RCC 7860 (cell line): Measurements from ENCODE around the gene CCDC188.

Source experiments
- DNase-seq: peaks from one replicate; pipeline ENCODE4 v3.0.0-alpha.2; 2015; ENCODE audit warnings: low spot score
- FAIRE-seq: peaks from 2 replicates; lab custom pipeline; 2012; peaks lifted over from hg19 to GRCh38; lab: Jason Lieb, UNC

CCDC188 gene

GRCh38 chr22:20123366-20124082 is 27.3 kb downstream of the CCDC188 start:
- DNase-seq = no peak
- FAIRE-seq = no peak

DNA sequence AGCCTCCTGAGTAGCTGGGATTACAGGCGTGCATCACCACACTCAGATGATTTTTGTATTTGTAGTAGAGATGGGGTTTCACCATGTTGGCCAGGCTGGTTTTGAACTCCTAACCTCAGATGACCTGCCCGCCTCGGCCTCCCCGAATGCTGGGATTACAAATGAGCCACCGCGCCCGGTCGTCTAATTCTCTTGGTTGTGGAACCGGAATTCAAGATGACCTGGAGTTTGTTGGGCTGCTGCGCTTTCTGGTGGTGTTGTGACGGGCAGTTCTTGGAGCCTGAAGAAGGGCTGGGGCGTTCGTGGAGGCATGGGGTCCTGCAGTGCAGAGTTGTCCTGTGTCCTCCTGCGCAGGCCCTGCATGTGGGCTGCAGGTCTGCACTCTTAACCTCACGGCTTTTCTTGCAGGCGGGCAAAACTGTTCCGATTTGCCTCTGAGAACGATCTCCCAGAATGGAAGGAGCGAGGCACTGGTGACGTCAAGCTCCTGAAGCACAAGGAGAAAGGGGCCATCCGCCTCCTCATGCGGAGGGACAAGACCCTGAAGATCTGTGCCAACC is 28.9 kb downstream of the CCDC188 start:
- no peak for DNase-seq
- FAIRE-seq = no peak

DNA sequence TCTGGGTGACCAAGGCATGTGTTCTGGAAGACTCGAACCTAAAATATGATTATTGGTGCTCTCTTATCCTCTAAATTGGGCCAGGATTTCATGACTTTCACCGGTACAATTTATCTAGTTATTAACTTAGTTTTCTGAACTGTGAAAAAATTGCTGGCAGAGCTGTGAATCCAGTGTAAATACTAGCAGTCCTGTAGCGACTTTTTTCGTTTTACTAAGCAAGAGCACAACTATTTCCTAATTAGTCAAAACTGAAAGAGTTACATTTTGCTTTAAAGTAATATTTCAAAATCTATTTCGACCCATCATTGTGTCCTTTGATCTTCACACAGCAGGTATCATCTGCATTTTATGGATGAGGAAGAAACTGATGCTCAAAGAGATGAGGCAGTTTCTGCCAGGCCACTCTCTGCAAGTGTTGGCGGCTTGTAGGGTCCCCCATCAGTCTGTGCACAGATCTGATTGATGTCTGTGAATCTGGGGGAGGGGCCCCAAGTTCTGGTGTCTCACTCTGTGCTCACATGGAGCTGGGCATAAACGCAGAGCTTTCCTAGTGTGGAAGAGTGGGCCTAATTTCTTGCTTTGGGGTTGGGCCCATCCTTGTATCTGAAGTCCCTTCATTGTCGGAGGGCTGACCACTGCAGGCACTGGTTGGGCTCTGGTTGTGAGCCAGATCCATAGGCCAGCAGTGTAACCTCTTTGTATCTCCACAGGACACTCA is 32.4 kb downstream of the CCDC188 start:
- no peak for FAIRE-seq
- no peak for DNase-seq

- no peak for FAIRE-seq
- DNase-seq = no peak
Observed at GRCh38 chr22:20117633-20118299, 33.1 kb downstream of the CCDC188 start.

DNA sequence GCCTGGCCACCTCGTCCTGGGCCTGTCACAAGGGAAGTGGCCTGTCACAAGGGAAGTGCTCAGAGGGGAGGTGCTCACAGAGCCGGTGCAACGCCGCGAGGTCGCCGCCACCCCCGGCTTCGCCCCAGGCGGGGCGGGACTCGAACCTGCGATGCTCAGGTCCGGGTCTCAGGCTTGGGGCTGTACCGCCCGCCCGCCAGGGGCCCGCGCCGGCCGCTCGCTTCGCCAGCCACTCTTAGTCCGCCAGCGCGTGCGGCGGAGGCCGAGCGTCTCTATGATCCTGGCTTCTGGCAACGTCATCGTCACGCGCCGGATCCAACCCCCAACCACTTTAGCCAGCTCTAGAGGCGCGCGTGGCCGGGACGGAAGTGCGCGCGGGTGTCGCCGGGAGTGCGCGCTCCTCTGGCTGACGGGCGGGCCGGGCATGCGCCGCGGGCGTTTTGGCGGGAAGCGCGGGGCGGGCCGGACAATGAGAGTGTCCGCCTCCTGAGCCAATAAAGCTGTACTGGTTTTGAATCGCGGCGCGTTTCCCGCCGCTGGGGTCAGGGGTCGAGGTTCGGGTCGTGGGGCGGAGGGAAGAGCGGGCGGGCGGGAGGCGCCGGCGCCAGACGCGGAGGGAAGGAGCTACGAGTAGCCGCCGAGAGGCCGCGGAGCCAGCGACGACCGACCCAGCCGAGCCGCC is 33.8 kb downstream of the CCDC188 start, which contains the start of gene TRMT2A:
TRMT2A (minus strand) TSS at position 276 of the 682 bp plus-strand sequence. CDS start 320 bp downstream, outside the sequence.
- FAIRE-seq (no peak), DNase-seq (peak; percentile 91)

GRCh38 chr22:20116376-20116950 is 34.4 kb downstream of the CCDC188 start:
- DNase-seq = no peak
- FAIRE-seq = no peak

DNA sequence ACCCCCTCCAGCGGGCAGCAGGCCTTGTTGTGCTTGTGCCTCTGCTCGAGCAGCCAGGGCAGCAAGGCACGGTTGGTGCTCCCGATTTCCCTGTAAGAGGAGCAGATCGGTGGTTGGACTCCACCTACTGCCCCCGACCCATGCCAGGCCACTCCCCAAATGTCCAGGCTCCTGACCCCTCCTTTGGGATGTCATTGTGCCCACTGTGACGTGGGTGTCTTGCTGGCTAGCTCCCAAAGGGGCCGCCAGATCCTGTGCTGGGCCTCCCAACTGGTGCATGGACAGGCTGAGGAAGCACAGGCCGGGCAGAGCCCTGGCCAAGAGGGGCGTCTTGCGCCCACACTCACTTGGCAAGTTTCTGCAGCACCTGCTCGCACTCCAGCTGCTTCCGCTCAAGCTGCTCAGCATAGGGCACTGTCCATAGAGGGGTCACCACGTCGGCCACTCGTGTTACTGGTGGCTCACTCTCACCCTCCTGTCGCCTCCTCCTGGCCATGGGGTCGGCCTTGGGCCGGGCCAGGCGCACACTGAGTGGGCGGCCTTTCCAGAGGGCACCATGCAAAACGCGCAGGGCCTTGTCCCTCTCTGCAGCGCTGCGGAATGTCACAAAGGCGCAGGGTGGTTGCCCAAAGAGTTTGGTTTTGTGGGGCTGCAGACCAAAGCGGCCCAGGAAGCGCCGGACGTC is 35.0 kb downstream of the CCDC188 start, which contains the start of gene RANBP1:
RANBP1 (plus strand) TSS at position 414 of the 685 bp plus-strand sequence; CDS start at position 495, 81 bp downstream.
- DNase-seq (no peak), FAIRE-seq (no peak)

DNA sequence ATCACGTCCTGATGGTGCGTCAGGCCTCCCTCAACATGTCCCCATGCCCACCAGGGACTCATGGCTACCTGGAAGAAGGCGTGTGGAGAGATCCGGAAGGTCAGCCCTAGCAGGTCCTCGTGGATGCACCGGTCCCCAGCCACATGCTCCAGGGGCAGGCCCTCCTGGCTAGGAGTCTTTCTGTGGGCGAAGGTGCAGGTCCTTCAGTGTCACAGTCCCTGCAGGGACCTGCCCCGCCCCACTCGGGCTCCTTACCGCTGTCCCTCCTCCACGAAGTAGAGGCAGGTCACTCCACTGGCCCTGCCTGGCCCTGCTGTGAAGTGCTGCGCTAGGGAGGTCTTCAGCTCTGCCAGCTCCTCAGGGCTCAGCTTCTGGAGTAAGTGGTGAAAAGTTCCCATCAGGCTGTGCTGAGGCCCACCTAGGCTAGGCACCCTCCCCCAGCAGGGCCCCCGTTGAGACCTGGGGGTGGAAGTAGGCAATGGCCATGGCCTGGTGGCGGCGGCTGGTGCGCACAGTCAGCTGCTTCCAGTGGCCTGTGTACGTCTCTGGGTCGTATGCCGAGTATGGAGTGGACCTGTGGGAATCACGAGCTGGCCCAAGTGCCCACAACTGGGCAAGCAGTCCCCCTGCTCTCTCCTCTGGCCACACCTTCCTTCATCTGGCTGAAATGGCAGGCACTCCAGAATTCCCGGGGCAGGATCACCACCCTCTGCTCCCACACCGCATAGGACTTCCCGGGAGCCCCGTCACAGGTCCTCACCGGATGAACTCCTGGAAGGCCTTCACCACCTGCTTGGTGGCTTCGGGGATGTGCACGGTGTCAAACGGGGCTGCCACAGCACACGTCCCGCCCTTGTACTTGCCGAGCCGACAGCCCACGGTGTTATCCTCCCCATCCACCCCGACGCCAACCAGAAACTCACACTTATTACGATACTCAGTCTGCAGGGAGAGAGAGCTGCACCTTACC is 36.1 kb downstream of the CCDC188 start:
- DNase-seq = no peak
- no peak for FAIRE-seq

- no peak for FAIRE-seq
- DNase-seq = no peak
Observed at GRCh38 chr22:20113551-20114310, 37.1 kb downstream of the CCDC188 start.

DNA sequence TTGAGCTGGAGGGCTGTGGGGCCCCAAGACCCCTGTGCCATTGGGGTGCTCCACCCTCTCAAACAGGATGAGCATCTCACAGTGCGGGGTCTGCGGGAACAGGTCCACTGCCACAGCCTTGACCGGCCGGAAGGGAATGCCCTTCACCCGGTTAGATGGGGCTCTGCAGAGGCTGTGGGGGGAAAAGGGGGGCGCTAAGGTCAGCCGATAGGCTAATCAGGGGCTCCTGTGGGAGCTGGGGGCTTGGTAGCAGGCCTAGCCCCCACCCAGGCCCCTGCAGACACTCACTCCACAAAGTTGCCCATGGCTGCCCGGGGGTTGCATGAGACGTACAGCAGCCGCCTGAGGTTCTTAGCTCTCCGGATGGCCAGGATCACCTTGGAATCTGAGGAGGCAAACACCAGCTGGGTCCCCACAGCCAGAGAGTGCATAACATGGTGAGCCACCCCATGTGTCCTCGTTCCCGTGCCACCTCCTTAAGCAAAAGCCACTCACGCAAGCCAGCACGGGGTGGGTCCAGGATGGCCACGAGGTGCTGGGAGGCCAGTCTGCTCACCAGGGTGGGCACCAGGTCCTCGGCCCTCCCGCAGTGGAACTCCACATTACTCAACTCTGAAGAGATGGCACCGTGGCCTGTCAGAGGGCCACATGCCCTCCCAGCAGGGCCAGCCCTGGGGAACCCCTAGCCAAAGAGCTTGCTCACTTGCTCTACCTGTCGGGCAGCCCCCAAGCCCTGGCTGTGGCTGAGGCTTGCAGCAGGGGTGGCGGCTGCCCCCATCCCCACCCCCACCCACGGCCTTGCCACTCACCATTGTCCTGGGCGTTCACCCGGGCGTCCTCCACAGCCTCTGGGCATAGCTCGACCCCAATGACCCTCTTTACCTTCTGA is 38.0 kb downstream of the CCDC188 start:
- FAIRE-seq = no peak

DNA sequence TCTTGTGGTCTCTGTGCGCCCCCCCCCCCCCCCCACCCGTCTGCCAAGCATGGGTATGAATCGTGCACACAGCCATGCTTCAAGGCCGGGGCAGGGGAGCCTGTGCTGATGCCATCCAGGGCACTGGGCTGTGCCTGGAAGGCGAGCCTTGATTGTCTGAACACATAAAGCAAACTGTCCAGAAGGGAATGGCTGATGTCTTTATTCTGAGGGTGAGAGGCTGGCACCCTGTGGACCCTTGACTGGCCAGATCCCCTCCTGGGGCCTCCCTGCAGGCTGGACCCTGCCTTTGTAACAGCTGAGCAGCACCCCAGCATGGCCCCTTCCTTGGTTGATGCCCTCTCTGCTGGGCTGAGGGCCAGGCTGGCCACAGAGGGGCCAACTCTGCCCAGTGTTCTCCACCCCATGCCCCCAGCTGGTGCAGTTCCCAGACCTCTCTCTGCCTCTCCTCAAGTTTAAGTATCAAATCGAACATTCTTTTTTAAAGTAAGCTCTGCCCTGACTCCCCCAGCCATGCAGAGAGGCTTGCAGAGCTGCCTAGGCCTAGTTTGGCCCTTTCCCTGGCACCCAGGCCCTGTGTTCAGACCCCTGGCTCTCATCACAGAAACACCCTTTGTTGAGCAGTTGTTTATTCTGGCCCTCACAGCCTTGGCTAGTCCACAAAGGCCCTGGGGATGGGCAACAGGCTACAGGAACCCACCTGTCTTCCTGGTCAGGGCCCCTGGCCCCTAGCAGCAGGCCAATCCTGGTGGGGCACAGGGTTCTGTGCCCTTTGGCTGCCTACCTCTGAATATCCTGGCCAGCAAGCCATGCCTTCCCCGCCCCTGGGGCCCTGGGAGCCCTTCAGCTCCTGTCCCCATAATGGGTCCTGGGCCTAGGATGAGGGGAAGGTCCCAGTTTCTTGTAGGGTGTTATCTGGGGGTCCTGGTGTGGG is 38.9 kb downstream of the CCDC188 start:
- DNase-seq = no peak
- no peak for FAIRE-seq

More for the DNA sequence above, 38.0 kb downstream of the CCDC188 start:
- DNase-seq = no peak

DNA sequence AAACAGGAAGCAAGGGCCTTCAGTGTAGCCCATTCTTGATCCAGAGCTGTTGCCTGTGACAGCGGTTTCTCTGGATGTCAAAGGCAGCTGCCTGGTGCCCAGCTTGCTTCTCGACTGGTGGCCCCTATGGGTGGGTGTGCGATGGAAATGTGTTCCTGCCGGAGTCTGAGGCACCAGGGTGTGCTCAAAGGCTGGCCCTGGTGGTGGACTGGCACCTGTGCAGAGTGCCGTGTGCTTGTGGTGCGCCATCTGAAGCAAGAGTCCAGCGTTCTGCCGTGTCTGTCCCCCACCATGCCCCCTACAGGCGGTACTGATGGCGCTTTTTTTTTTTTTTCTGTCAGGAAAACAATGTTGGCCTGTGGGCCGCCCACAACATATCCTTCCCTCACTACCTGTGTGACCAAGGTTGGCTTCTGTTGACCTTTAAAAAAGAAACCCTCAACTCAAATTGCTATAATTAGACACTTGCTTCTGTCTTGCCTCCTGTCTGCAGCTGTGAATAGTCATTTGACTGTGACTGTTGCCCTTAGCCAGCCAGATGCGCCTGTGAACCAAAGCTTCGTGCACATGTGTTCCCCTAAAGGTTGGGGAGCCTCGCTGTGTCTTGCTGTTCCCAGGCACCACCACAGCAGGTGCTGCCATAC is 39.7 kb downstream of the CCDC188 start:
- peak; percentile 29 for DNase-seq
- no peak for FAIRE-seq

- no peak for DNase-seq
- no peak for FAIRE-seq
Observed at GRCh38 chr22:20110359-20110985, 40.4 kb downstream of the CCDC188 start.

DNA sequence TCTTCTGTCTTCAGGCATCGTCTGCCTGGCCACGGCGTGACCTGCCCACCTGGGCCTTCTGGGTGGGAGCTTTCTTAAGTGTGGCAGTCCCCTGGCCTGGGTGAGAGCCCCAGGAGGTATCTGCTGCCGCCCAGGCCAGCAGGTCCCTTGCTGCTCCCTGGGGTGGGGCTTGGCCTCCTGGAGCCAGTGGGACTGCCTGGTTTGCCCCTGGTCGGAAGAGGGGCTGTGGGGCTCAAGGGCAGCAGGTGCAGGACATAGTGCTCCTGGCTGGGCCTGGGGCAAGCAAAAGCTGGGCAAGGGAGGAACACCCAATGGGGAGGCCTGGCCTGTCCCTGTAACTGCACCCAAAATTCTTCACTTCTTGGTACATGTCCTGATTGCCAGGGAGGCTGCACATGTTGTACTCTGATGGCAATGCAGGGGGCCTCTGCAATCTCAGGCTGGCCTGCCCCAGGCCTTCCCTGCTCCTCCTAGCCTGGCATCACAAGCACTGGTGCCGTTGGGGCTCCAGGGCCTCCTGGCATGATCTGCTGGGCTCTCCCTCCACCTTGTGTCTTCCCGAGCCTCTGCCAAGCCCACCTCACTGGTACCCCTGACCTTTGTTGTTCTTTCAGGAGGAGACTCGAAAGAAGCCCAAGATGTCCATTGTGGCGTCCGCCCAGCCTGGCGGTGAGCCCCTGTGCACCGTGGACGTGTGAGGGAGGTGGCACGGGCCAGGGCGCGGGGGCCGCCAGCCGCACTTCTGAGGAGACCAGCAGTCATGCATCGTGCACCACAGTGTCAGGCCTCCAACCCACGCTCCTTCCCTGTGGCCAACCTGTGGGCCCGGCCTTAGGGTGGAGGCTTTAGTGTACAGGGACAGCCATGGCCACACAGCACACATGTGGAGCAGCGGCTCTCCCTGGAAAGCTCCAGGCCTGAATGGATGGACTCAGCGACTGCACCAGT is 41.2 kb downstream of the CCDC188 start:
- FAIRE-seq (no peak), DNase-seq (no peak)
